ENCODE data around the gene CENPC. TPM values are rescaled to one million over a fixed set of nuclear protein-coding genes. Genes with fewer than 3 reads are reported as not detected.

Gene CENPC
- total and polyA plus RNA-seq, 2 experiments from 2014 or later, result 21.6 to 24.5 TPM

GRCh38 chr4:67452100-67452845 lies 93.0 kb downstream of the CENPC start:
- Mint-ChIP-seq H3K27me3 (ENCODE audit: insufficient read depth, low read depth, poor library complexity) (peaks cover 5% of the 10 kb centered on the region), H3K36me3 (ENCODE audit: low read depth) (peaks cover 5% of the 10 kb centered on the region; the same call in 2 of the 3 replicates), H3K27ac (0 out of 2 replicates have a peak overlapping the region, but pooled peaks have one; percentile 77), H3K9me3 (peaks cover 4% of the 10 kb centered on the region; the same call in 2 of the 3 replicates), H3K4me3 (no peak overlapping the region), H3K4me1 (no peaks in the 10 kb centered on the region; the same call in 2 of the 3 replicates)
- H3K9me2 ChIP-seq (ENCODE audit: insufficient read depth), result no peaks in the 10 kb centered on the region
- no peaks in the 10 kb centered on the region for H3K27me3 ChIP-seq (ENCODE audit: insufficient read depth)
- H3K36me3 ChIP-seq (ENCODE audit: insufficient read depth), result no peaks in the 10 kb centered on the region; the same call in 1 of the 2 replicates
- ATAC-seq (no peak), DNase-seq (ENCODE audit: low spot score) (no peak)
- no peak overlapping the region for H3K4me2 ChIP-seq
- no peaks in the 10 kb centered on the region for H3K4me1 ChIP-seq (ENCODE audit: insufficient read depth)
- H3K27ac ChIP-seq (ENCODE audit: low read depth), result no peak overlapping the region
- H3F3A ChIP-seq (replicated peaks; ENCODE audit: low read depth), result no peaks in the 10 kb centered on the region
- H3K79me2 ChIP-seq (replicated peaks; ENCODE audit: insufficient read depth), result no peaks in the 10 kb centered on the region
- no peak overlapping the region for H3K4me3 ChIP-seq
- no peaks in the 10 kb centered on the region for H4K20me1 ChIP-seq (replicated peaks; ENCODE audit: insufficient read depth)
- TF ChIP-seq NANOG (IDR thresholded peaks at IDR 0.05; ENCODE audit: borderline replicate concordance) (no peak), REST (IDR thresholded peaks at IDR 0.05; ENCODE audit: unreplicated experiment) (no peak), ETS1 (IDR thresholded peaks at IDR 0.05) (no peak), JUNB (IDR thresholded peaks at IDR 0.05; ENCODE audit: unreplicated experiment) (no peak), ZNF114 (CRISPR knock-in tag; IDR thresholded peaks at IDR 0.05) (no peak), ZNF462 (CRISPR knock-in tag; IDR thresholded peaks at IDR 0.05) (no peak), POLR2AphosphoS5 (IDR thresholded peaks at IDR 0.05; ENCODE audit: low read depth) (no peak), ZNF331 (CRISPR knock-in tag; IDR thresholded peaks at IDR 0.05; ENCODE audit: low read depth) (no peak), CTCF (conservative IDR thresholded peaks at IDR 0.05; ENCODE audit: low read depth in 2 of 2) (no peak)
- no peak overlapping the region for H2AFZ ChIP-seq
